Omental fat pad (tissue), 4 donors: ENCODE data around the gene DGKH. TPM values are rescaled to one million over a fixed set of nuclear protein-coding genes. Genes with fewer than 3 reads are reported as not detected.
"Not testable (repeated sequence)": the region's sequence is repeated elsewhere in the genome, so short reads cannot be mapped to it uniquely, and the experiment has no call there.

ENCODE experiments used
- ATAC-seq: fragments of 150-250 bp; one replicate; pipeline ENCODE4 v1.9.1; 2016; ENCODE audit warnings: mild to moderate bottlenecking, moderate library complexity; ENCODE audit not compliant: low FRiP score
- DNase-seq: peaks from one replicate; pipeline ENCODE4 v3.0.0-alpha.2; 2019; ENCODE audit warnings: low spot score
- total RNA-seq, 4 donors: library from RNA; depleted of rRNA; stranded (reverse); fragments of >200 nt; gene quantifications; one replicate each; pipeline ENCODE4 v1.1.0, GENCODE V29; 2016
- TF ChIP-seq, protein P1 (sequence below), 3 donors: fragments of 450-650 bp; IDR thresholded peaks; one replicate each; pipeline ENCODE4 v1.5.1; 2016 to 2017; ENCODE audit warnings: antibody characterized with exemption in 3 of 3, mild to moderate bottlenecking in 3 of 3, moderate library complexity in 2 of 3

DGKH gene
- total RNA-seq, 4 donors from 2014 or later, result 9.7 to 24.7 (median 17.6) TPM

- ATAC-seq (no peak), DNase-seq (no peak)
- TF ChIP-seq, protein P1, sequence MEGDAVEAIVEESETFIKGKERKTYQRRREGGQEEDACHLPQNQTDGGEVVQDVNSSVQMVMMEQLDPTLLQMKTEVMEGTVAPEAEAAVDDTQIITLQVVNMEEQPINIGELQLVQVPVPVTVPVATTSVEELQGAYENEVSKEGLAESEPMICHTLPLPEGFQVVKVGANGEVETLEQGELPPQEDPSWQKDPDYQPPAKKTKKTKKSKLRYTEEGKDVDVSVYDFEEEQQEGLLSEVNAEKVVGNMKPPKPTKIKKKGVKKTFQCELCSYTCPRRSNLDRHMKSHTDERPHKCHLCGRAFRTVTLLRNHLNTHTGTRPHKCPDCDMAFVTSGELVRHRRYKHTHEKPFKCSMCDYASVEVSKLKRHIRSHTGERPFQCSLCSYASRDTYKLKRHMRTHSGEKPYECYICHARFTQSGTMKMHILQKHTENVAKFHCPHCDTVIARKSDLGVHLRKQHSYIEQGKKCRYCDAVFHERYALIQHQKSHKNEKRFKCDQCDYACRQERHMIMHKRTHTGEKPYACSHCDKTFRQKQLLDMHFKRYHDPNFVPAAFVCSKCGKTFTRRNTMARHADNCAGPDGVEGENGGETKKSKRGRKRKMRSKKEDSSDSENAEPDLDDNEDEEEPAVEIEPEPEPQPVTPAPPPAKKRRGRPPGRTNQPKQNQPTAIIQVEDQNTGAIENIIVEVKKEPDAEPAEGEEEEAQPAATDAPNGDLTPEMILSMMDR (IDR thresholded peaks at IDR 0.05), result no peak
These were observed 171.4 kb downstream of the DGKH start for GRCh38 chr13:42219876-42220275.

GRCh38 chr13:42221121-42221765, 172.8 kb downstream of the DGKH start:
- DNase-seq, result no peak

GRCh38 chr13:42223681-42224080, 175.2 kb downstream of the DGKH start:
- DNase-seq, result no peak
- ATAC-seq, result no peak
- TF ChIP-seq, protein P1 (IDR thresholded peaks at IDR 0.05), result no peak

More at GRCh38 chr13:42221121-42221765, 172.8 kb downstream of the DGKH start:
- TF ChIP-seq, protein P1 (IDR thresholded peaks at IDR 0.05), result no peak
- ATAC-seq, result no peak

DNA sequence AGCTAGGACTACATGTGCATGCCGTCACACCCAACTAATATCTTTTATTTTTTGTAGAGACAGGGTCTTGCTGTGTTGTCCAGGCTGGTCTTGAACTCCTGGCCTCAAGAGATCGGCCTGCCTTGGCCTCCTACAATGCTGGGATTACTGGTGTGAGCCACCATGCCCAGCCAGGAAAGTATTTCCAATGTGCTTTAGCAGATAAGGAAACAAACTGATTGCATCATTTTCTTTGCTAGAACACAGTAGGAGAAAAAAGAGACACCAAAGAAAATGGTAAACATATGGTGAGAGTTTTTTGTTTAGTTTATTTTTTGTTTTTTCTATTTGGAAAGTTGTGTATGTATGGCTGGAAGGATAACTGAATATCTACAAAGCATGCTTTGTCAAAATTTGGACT, 176.6 kb downstream of the DGKH start:
- TF ChIP-seq, protein P1 (IDR thresholded peaks at IDR 0.05), result no peak
- no peak for ATAC-seq
- DNase-seq, result no peak

GRCh38 chr13:42226759-42227158, 178.3 kb downstream of the DGKH start:
- not testable (repeated sequence) for DNase-seq, ATAC-seq

DNA sequence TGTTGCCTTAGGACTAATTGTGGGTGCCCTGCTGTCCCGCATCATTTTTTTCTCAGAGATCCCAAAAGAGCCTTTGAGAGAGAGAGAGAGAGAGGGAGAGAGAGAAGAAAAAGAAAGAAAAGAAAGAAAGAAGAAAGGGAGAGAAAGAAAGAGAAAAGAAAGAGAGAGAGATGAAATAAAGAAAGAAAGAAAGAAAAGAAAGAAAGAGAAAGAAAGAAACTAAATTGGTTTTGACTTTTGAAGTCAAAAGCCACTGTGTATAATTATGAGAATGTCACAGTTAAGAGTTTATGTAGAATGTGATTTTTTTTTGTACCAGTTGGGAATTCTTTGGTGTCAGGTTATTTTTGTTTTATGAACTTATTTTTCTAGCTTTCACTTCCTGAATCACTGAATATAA, 180.1 kb downstream of the DGKH start:
- ATAC-seq, result no peak
- TF ChIP-seq, protein P1 (IDR thresholded peaks at IDR 0.05), result no peak
- DNase-seq, result no peak

DNA sequence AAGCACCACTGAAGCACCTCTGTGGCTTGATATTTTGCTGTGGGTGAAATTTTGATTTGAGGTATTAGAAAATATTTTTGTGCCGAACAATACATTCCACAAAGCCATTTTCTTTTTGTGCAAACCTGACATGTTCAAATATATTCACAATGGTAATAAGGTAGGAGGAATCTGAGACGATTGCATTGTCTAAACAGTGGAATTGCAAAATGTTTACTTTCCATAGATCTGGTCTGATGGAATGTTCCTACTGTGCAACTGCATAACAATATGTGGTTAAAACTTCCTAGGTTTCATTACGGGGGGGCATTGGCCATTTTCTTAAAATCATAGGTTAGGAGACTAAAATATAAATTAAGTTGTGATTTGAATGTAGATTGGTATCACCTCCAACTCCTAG, 180.8 kb downstream of the DGKH start:
- ATAC-seq (no peak), DNase-seq (no peak)
- TF ChIP-seq, protein P1 (IDR thresholded peaks at IDR 0.05), result no peak
